Urinary bladder (tissue), 4 donors: ENCODE data around the gene COPS3. TPM values are rescaled to one million over a fixed set of nuclear protein-coding genes. Genes with fewer than 3 reads are reported as not detected.

Experiments used
- DNase-seq: peaks from one replicate; pipeline ENCODE4 v3.0.0-alpha.2; 2015; ENCODE audit errors: extremely low spot score
- H3K27ac ChIP-seq: one replicate; pipeline ENCODE4 v1.5.1; 2013; ENCODE audit warnings: low read depth, mild to moderate bottlenecking, moderate library complexity
- H3K36me3 ChIP-seq: one replicate; pipeline ENCODE4 v1.6.1; 2013; ENCODE audit warnings: mild to moderate bottlenecking, moderate library complexity; ENCODE audit not compliant: insufficient read depth
- H3K4me1 ChIP-seq: one replicate; pipeline ENCODE4 v1.6.1; 2013; ENCODE audit warnings: mild to moderate bottlenecking, moderate library complexity; ENCODE audit not compliant: insufficient read depth
- H3K4me3 ChIP-seq: one replicate; pipeline ENCODE4 v1.5.1; 2013; ENCODE audit warnings: low read depth, low read length
- WGBS: extraction: QIAGEN DNeasy Blood & Tissue Kit; methylation state at CpG from one replicate; pipeline ENCODE4 v1.1.7; 2013; 5-methylcytosine and 5-hydroxymethylcytosine counted together
- polyA plus RNA-seq: library from polyadenylated mRNA; stranded (reverse); fragments of 200-250 nt; gene quantifications from one replicate; pipeline ENCODE4 v1.2.3, GENCODE V29; 2013
- total RNA-seq: library from RNA; depleted of rRNA; stranded (reverse); fragments of >200 nt; gene quantifications from one replicate; pipeline ENCODE4 v1.2.3, GENCODE V29; 2014
- donor health status: healthy with polysubstance abuse.
- donor health status: healthy.

Gene COPS3
- total and polyA plus RNA-seq, 2 donors: 51.1 to 81.4 TPM

GRCh38 chr17:17207998-17208397 is 73.0 kb downstream of the COPS3 start:
- DNase-seq: no peak
- no peaks in the 10 kb centered on the region for H3K36me3 ChIP-seq
- H3K4me1 ChIP-seq: peaks cover 3% of the 10 kb centered on the region
- H3K27ac ChIP-seq: no peak overlapping the region
- no peak overlapping the region for H3K4me3 ChIP-seq
- 81% methylated on average over 8 of the region's 8 CpGs for WGBS

DNA sequence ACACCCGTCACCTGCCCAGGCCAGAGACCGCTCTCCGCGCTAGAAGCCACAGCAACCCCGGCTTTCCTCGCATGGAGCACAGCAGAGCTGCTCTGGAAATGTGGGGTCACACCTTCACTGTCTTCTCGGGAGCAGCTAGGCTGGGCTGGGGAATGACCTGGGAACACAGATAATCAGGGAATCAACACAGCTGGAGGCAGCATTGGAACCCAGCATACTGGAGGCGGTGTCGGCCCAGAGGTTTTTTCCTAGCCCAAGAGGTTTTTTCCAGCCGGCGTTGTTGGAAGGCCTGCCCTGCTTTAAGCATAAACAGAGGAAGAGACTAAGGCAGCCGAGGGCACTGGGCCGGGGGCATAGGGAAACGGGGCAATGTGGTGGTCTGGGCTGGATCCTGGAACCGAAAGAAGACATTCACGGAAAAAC is 74.1 kb downstream of the COPS3 start:
- Histone ChIP-seq H3K36me3 (no peaks in the 10 kb centered on the region), H3K27ac (peak overlapping the region; percentile 89), H3K4me1 (peaks cover 3% of the 10 kb centered on the region), H3K4me3 (no peak overlapping the region)
- WGBS: 37% methylated on average over 16 of the region's 16 CpGs
- no peak for DNase-seq

- Histone ChIP-seq H3K4me3 (peak within 1 kb of the TSS; percentile 45), H3K36me3 (no peaks in the 10 kb centered on the region), H3K4me1 (peaks cover 3% of the 10 kb centered on the region), H3K27ac (peak within 1 kb of the TSS; percentile 89)
- 22% methylated on average over 78 of the region's 78 CpGs for WGBS
- no peak for DNase-seq
Measured at GRCh38 chr17:17206124-17206912, 74.7 kb downstream of the COPS3 start, which contains the start of gene PLD6. Gene PLD6, minus strand, starts transcription at chr17:17206333. Its CDS starts 47 bp downstream, at chr17:17206286.

GRCh38 chr17:17205368-17206123 is 75.5 kb downstream of the COPS3 start:
- no peaks in the 10 kb centered on the region for H3K36me3 ChIP-seq
- peaks cover 3% of the 10 kb centered on the region for H3K4me1 ChIP-seq
- 9% methylated on average over 70 of the region's 70 CpGs for WGBS
- no peak for DNase-seq
- H3K27ac ChIP-seq: peak overlapping the region; percentile 89
- peak overlapping the region; percentile 45 for H3K4me3 ChIP-seq

GRCh38 chr17:17204635-17205231 is 76.3 kb downstream of the COPS3 start:
- H3K4me3 ChIP-seq: peak overlapping the region; percentile 45
- H3K4me1 ChIP-seq: peaks cover 3% of the 10 kb centered on the region

DNA sequence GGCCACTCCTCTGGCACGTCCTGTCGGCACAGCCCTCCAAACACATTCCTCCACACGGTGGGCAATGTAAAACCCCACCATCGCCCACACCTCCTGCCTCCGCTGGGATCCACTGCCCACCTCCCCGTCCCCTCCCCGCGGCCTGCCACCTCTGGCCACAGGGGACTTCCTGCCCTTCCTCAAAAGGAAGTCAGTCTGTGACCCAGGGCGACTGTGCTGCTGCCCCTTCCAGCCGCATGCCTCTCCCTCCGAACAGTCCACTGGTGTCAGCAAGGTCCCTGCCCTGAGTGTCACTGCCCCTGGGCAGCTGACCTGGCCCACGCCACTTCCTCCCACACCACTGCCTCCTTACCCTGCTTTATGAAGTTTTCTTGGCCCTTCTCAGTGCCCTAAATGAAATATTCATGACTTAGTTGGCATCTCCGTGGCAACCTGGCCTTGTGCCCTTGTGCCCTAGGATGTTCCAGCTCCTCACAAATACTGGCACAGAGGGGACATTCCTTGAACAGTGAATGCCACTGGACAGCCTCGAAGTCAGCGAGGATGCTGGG is 76.9 kb downstream of the COPS3 start:
- no peaks in the 10 kb centered on the region for H3K36me3 ChIP-seq
- no peak overlapping the region for H3K4me3 ChIP-seq
- no peak overlapping the region for H3K27ac ChIP-seq
- peaks cover 3% of the 10 kb centered on the region for H3K4me1 ChIP-seq
- DNase-seq: no peak
- 64% methylated on average over 15 of the region's 15 CpGs for WGBS

More at GRCh38 chr17:17204635-17205231, 76.3 kb downstream of the COPS3 start:
- 70% methylated on average over 14 of the region's 14 CpGs for WGBS
- no peak for DNase-seq
- Histone ChIP-seq H3K36me3 (no peaks in the 10 kb centered on the region), H3K27ac (no peak overlapping the region)

GRCh38 chr17:17203173-17203730 is 77.8 kb downstream of the COPS3 start:
- no peak for DNase-seq
- Histone ChIP-seq H3K4me3 (no peak overlapping the region), H3K27ac (no peak overlapping the region), H3K36me3 (no peaks in the 10 kb centered on the region), H3K4me1 (peaks cover 3% of the 10 kb centered on the region)
- 81% methylated on average over 15 of the region's 15 CpGs for WGBS

DNA sequence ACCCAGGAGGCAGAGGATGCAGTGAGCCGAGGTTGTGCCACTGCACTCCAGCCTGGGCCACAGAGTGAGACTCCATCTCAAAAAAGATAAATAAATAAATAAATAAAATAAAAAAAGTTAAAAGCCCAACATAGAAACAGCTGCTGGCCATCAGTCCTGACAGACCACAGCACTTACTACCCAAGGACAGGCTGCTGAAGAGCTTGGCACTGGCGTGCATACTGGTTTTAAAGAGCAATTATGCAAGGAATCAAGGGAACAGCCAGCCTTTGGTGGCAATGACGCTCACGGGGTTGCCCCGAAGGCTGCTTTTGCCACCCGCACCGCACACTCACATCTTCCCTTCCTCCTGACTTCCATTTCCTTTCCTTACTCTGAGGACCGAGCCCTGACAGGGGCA is 79.1 kb downstream of the COPS3 start:
- DNase-seq: no peak
- Histone ChIP-seq H3K36me3 (no peaks in the 10 kb centered on the region), H3K27ac (no peak overlapping the region), H3K4me1 (peaks cover 3% of the 10 kb centered on the region), H3K4me3 (no peak overlapping the region)
- WGBS: 71% methylated on average over 8 of the region's 8 CpGs

- WGBS: 76% methylated on average over 10 of the region's 10 CpGs
- no peak overlapping the region for H3K27ac ChIP-seq
- H3K4me1 ChIP-seq: peaks cover 3% of the 10 kb centered on the region
- no peak for DNase-seq
- H3K36me3 ChIP-seq: no peaks in the 10 kb centered on the region
- H3K4me3 ChIP-seq: no peak overlapping the region
Measured at GRCh38 chr17:17201271-17201670, 79.8 kb downstream of the COPS3 start.

- Histone ChIP-seq H3K27ac (no peak overlapping the region), H3K4me3 (no peak overlapping the region), H3K4me1 (peaks cover 3% of the 10 kb centered on the region), H3K36me3 (no peaks in the 10 kb centered on the region)
- no peak for DNase-seq
- 27% methylated on average over 5 of the region's 5 CpGs for WGBS
Measured at GRCh38 chr17:17200831-17201230, 80.2 kb downstream of the COPS3 start.

DNA sequence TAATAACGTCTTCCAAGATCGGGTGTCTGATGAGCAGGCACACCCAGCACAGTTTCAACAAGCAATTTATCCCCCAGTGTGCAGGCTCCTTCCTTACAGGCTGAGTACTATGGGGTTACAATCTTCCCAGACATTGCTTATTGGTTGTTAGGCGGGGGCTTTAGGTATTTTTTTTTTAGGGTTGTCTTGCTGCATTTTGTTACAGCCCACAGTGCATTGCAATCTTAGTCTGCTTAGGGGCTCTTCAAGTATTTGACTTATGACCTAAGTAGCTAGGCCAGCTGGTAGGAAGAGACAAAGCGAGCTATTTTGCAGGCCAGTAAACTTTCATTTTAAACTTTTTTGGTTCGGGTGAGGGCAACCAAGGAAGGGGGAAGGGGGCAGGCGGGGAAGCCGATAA is 80.7 kb downstream of the COPS3 start:
- Histone ChIP-seq H3K4me1 (peaks cover 3% of the 10 kb centered on the region), H3K36me3 (no peaks in the 10 kb centered on the region), H3K4me3 (no peak overlapping the region), H3K27ac (no peak overlapping the region)
- WGBS: 24% methylated on average over 7 of the region's 7 CpGs
- no peak for DNase-seq

- H3K4me1 ChIP-seq: no peaks in the 10 kb centered on the region
- no peak overlapping the region for H3K27ac ChIP-seq
- H3K4me3 ChIP-seq: no peak overlapping the region
- no peak for DNase-seq
- 100% methylated on average over 1 of the region's 1 CpG for WGBS
- H3K36me3 ChIP-seq: no peaks in the 10 kb centered on the region
Measured at GRCh38 chr17:17198281-17198680, 82.8 kb downstream of the COPS3 start.

DNA sequence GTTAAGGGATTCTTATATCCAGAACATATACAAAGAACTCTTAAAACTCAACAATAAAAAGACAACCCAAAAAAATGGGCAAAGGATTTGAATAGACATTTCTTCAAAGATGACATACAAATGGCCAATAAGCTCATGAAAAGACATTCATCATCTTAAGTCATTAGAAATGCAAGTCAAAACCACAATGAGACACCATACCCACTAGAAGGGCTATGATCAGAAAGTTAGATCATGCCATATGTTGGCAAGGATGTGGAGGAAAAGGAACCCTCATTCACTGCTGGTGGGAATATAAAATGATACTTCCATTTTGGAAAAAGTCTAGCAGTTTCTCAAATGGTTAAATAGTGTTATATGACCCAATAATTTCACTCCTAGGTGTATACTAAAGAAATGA is 84.3 kb downstream of the COPS3 start:
- H3K27ac ChIP-seq: no peak overlapping the region
- DNase-seq: no peak
- no peak overlapping the region for H3K4me3 ChIP-seq
- H3K36me3 ChIP-seq: no peaks in the 10 kb centered on the region
- H3K4me1 ChIP-seq: no peaks in the 10 kb centered on the region
